GM19025 (cell line): ENCODE measurements around the gene ZNF581.

Experiments used
- ATAC-seq: cut with Tn5 transposase; IDR thresholded peaks from one replicate; pipeline ENCODE4 v1.9.1; 2021; ENCODE audit warnings: mild to moderate bottlenecking, low read depth, moderate library complexity; ENCODE audit not compliant: unreplicated experiment

The ZNF581 gene

DNA sequence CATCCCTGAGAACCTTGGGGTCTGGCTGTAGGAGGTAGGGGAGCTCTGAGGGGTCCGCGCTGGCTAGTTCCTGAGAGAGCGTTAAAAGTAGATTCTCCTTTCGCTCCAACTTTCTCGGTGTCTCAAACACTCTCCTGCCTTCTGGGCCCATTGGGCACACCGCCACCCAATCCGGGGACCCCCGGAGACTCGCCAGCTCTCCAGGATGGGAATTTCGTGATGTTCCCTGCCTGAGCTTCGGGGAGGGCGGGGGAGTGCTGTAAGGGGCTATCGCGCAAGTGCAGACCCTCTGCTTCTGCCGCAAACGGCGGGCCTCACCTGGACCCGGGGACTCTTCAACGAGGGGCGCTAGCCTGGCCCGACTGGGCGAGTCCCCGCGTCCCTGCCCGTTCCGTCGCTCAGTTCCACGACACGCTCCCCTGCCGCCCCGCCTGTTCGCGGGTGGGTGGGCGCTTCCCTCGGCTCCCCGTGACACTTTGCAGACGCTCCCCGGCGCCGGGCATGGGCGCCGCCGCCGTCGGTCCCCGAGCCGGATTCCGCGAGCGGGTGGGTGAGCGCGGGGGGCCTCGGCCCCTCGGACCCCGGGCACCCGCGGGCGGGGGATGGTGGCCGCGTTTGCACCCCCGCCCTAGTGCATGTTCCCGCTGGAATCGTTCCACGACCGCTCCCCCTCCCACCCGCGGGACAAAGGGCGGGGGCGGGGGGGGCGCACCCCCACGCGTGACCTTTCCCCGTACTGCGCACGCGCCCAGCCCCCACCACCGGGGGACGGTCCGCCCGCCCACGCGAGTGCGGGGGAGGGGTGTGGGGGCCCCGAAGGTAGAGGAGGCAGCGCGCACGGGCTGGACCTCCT, 4.5 kb downstream of the ZNF581 start, which contains the start of gene CCDC106:
CCDC106 (plus strand) TSS at position 481 of the 853 bp plus-strand sequence. CDS start 835 bp downstream, outside the sequence.
- ATAC-seq: peak; percentile 40

DNA sequence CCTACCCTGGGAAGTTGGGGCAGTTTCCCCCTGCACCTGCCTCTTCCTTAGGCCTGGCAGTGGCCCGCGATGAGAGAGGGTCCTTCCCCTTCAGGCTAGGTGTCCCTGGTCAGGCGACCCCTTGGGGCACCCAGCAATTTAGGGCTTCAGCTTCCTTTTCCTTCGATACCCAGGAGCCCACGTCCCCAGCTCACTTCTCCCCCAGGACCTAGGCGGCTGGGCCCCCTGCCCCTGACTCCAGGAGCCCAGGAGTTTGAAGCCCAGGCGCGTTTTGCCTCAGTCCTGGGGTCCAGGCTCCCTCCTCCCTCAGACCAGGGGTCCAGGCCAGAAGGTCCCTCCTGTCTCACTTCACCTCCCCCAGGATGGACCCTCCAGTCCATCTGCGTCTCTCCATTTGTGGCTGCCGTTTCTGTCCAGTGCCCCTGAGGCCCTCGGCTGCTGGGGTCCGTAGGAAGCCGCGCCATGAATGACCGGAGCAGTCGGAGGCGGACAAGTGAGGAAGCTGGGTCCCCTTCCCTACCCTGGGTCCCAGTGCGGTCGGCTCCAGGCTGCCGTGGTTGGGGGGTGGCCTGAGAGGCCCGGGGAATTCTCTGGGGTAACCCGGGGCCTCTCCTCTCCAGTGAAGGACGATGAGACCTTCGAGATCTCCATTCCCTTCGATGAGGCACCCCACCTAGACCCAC, 5.3 kb downstream of the ZNF581 start:
- ATAC-seq: no peak

DNA sequence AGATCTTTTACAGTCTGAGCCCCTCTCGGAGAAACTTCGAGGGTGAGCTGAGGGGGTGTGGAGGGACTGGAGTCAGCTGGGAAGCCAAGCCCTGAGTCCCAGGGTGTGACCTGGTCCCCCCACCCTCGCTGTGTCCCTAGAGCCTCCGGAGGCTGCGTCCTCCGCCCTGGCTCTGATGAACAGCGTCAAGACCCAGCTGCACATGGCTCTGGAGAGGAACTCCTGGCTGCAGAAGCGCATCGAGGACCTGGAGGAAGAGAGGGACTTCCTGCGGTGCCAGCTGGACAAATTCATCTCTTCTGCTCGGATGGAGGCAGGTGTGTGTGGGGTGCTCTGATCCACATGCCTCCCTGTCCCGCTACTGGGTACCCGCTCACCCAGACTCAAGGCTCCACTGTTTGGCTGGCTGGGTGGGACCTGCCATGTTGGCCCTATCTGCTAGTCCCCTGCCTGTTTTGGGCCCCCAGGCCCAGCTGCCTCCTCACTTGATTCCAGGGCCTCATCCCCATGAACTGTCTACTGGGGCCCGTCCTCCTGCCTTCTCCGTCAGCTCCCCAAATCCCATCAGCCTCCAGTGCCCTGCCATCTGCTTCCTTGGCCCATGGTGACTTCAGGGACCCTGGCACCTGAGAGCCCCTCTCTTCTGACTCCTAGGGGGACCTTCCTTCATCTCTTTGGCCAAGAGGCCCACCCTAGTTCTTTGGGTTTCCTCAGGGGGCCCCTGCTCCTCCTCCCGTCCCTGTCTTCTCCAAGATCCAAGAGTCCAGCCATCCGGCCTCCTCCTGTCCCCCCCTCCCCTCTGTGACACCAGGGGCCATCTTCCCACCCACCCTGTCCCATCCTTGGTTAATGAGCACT, 6.0 kb downstream of the ZNF581 start:
- ATAC-seq: no peak

DNA sequence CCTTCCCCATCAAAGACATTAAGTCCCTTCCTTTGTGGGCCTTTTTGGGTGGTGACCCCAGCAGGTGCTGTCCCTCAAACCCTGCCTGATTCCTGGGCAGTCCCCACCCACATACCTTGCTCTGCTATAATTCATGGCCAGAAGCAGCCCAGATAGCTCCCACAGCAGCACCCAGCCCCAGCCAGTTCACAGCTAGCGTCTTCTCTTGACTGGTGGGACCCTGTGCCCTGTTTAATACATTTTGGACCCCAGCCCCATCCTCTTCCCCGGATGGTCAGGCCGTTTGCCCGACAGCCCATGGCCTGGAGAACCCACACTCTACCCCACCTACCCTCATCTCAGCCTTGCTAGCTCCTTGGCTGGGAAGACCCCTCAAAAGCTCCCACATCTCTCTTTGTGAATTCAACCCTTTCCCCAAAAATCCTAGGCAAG, 6.7 kb downstream of the ZNF581 start:
- no peak for ATAC-seq

DNA sequence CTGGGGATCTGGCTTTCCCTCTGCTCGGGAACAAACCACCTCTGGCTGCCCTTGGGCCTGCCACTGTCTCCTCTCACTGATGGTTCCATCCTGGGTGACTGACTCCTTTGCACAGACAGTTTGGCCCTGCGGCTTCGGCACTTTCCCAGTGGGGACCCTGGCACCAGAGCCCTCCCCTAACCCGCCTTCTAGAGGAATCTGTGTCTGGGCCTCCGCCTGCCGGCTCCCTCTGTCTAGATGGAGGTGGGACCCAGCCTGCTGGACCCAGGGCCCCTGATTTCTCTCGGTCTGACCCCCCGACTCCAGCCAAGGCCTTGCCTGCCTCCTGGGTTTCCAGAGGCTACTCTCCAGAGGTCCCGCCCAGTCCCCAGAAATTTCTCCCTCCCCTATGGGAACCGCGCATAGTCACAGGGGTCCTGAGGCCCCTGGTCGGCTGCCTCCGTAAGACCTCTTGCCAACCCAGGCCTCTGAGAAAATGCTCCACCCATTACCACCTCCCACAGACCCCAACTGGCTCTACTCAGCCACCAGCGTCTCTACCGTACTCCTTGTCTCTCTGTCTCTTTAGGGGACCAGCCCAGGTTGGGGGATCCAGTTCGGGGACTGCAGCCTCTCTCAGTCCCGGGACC, 7.3 kb downstream of the ZNF581 start:
- no peak for ATAC-seq

DNA sequence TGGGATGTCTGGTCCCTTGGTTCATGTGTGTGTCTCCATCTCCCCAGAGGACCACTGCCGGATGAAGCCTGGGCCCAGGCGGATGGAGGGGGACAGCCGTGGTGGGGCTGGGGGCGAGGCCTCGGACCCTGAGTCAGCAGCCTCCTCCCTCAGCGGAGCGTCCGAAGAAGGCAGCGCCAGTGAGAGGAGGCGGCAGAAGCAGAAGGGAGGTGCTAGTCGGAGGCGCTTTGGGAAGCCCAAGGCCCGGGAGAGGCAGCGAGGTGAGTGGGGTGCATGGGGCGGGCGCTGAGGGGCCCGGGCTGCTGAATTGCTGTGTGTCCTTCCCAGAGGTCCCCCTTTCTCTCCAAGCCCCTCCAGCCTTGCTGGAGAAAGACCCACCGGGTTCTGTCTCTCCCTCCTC, 7.8 kb downstream of the ZNF581 start:
- no peak for ATAC-seq

DNA sequence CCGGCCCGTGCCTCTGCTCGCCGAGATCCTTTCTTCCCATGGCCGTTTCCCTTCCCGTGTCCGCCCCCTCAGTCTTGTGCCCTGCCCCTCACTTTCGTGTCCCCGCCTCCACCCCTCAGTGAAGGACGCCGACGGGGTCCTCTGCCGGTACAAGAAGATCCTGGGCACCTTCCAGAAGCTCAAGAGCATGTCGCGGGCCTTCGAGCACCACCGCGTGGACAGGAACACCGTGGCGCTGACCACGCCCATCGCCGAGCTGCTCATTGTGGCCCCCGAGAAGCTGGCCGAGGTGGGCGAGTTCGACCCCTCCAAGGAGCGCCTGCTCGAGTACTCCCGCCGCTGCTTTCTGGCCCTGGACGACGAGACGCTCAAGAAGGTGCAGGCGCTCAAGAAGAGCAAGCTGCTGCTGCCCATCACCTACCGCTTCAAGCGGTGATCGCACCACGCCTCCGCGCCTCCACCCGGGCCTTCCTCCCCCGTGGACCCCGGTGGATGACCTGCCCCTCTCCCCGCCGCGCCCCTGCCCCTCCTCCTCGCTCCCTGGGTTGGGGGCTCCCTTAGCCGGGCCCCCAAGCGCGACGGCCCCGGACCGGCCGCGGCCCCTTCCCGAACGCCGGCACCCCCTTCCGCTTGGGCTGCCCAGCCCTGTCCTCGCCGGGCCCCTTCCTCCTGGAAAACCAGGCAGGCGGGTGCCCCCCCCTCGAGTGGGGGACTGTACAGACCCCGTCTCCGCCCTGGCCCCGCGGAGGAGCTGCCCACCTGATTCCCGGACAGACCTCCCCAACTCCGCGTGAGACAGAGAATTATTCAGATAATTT, 9.1 kb downstream of the ZNF581 start:
- no peak for ATAC-seq

DNA sequence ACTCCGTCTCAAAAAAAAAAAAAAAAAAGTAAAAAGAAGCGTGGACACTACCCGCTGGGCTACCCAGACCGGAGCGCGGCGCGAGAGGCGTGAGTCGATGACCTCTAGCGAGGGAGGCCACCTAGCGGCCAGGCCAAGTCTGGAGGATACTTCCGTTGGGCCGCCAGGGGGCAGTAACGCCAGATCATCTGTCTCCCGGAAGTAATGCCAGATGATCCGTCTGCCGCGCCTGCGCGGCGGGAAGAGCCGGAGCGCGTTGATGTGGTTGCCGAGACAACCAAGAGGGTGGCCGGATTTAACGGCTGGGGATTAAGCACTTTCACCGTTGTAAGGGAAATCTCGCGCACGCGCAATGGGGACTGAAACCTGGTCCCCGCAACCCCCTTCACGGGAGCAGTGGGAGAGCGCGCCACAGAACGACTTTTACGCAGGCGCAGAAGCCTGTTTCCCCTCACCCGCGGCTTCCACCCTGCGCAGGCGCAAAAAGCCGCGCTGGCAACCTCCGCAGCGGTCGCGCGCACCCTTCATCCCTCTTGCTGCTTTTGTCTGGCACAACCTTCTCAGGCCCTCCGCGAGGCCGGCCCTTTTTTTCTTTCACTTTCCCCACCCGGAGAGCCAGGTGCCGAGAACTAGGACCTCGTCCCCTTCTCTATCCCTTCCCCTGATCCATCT, 10.3 kb downstream of the ZNF581 start:
- peak; percentile 35 for ATAC-seq

DNA sequence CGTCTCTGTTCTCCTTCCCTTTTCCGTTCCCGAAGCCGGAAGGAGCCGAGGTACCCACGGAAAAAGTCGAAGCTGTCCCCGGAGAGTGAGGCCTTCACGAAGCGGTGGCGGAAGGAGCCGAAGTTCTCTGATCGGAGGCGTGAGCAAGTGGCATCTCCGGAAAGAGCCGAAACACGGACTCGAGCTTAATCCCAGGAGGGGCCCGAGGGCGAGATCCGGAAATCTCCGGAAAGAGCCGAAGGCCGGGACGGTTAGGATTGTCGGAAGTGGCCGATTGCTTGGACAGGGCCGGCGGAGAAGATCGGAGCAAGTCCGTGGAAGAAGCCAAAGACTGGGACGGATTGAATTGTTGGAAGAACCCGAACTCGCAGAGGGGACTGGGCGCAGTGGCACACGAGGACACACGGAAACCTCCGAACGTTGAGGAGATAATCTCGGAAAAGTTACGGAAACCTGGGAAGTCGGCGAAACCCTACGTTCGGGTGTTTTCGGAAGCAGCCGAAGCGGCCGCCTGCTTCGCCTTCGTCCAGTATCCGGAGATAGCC, 10.9 kb downstream of the ZNF581 start:
- peak; percentile 39 for ATAC-seq

DNA sequence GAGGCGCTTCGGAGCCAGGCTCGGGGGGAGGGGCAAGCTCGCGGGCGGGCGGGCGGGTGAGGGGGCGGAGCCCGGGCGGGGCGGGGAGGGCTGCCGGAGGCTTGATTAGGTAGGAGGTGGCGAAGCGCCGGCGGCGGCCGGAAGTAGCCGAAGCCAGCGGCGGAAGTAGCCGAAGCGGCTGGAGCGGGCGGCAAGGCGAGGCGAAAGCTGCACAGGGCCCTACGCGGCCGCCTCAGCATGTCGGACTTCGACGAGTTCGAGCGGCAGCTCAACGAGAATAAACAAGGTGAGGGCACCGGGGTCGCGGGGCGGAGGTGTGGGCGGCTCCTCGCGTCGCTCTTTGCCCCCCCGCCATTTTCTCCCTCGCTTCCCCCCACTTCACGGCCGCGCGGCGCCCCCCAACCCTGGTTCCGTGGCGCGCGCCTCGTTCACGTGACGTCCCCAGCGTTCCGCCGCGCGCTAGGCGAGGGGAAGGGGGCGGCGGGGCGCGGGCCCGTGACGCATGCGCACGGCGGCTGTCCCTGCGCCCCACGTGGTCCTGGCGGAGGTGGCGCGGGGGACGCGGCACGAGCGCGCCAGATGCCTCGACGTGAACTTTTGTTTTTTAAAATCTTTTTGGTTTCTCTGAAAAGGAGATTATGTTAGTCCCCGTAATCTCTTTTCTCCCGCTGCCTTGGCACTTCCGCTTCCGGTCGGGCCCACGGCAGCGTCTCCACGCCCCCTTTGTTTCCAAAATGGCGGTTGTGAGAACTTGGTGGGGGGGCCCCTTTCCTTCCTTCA, 11.6 kb downstream of the ZNF581 start, which contains the start of gene U2AF2:
U2AF2 (plus strand) TSS at position 168 of the 780 bp plus-strand sequence; CDS start at position 238, 70 bp downstream.
- ATAC-seq: peak; percentile 35

DNA sequence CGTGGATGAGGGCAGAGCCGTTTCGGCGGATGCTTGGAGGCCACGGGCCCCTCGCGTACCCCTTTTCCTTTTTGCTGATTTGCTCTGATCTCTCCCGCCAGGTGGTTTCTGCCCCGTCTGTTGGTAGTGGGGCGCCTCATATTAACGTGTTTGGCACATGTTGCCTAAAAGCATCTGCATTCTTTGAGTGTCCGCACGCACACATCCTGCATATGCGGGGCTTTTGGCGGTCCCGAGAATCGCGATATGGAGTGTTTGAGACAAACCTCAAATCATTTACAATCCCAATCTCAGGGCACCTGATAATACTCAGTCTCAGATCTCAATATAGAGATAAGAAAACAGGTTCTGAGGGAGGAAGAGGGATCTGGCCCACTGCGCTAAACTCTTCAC, 12.2 kb downstream of the ZNF581 start:
- no peak for ATAC-seq

DNA sequence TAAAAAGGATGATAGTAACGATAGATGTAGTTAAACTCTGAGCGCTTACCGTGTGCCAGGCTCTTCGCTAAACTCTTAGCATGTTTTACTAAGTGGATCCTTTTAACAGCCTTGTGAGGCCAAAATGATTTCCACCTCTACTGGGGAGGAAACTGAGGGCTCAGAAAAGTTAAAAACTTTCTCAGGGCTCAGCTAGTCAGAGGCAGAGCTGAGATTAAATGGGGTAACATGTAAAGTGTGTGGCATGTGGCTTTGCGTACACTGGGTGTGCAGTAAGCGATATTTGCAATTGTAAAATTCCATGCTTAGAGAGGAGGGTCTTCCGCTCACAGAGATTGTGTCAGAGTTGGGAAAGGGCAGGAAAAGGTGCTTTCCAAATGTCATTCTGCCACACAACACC, 13.1 kb downstream of the ZNF581 start:
- no peak for ATAC-seq

DNA sequence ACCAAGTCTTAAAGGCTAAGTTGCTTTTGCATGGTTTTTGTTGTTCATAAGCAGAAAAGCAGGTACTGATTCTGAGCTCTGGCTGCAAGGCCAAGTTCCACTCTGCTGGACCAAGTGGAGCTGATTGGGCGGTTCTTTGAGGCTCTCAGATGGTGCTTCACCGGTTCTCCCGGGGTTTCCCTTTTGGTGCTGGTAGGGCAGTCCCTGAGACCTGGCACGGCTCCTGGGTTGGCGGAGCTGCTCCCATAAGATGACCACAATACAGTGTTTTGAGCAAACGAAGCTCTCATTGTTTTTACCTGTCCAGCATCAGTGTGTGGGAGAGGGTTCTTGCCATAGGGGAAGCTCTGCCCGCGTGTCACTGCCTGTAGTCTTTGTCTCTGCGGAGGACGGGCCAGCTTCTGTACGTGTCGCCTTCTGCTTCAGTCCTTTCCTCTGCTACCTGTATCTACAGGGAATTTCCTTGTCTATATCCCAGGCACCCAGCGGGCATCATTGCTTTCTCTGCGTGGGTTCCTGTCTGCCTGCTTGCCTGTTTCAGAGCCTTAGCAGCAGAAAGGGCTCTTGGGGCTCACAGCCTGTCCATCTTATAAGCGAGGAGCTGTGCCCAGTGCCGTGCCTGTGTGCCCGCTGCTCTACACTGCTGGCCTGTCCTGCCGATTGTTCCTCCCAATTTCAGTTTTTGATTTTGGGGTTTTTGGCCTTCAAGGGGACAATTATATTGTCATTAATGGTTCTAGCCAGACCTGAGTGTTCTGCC, 13.7 kb downstream of the ZNF581 start:
- ATAC-seq: no peak

DNA sequence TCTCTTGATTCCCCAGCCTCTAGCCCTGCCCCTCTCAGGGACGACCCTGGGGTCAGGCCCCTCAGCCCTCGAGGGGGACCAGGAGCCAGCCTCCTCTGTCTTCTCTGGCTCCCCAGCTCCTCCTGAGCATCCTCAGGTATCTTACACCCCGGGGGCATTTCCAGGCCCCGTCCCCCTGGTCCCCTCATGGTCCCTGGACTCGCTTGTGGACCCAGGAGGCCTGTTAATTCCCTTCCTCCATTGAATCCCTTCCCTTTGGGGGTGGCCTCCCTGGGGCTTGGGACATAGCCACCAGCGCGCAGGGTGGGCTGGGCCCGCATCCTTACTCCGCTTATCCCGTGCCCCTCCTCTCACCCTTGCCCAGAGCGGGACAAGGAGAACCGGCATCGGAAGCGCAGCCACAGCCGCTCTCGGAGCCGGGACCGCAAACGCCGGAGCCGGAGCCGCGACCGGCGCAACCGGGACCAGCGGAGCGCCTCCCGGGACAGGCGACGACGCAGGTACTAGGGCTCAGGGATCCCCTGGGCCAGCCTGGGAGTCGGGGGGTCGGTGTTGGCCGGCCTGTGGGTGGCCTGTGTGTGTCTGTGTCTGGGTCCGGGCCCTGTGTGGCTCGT, 15.5 kb downstream of the ZNF581 start:
- ATAC-seq: no peak

DNA sequence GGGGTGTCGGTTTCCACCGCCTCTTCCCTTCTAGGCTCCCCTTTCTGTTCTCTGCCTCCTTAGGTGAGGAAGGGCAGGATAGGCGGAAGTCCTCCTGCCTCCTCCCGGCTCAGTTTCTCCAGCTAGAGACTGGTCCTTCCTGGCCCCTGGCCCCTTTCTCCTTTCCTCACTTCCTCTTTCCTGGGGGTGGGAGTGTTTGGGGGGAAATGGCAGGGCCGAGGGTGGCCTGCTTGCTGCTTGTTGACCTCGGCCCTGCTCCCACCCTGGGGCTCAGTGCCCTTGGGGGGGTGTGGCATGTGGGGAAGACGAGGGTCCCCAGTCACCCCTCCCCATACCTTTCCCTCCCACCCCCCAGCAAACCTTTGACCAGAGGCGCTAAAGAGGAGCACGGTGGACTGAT, 16.4 kb downstream of the ZNF581 start:
- no peak for ATAC-seq

DNA sequence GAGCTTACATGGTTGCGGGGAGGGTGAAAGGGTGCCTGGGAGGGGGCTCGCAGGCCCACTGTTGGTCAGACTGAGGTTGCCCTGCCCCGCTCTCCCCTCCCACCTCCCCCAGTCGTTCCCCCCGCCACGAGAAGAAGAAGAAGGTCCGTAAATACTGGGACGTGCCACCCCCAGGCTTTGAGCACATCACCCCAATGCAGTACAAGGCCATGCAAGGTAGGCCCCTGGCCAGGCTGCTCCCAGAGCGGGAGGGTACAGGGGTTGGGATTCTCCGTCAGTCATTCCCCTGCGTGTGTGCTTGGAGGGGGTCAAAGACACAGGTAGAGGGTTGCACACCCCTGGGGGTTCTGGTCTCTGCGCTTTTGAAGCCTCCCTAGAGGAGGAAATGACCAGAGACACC, 17.0 kb downstream of the ZNF581 start:
- no peak for ATAC-seq

DNA sequence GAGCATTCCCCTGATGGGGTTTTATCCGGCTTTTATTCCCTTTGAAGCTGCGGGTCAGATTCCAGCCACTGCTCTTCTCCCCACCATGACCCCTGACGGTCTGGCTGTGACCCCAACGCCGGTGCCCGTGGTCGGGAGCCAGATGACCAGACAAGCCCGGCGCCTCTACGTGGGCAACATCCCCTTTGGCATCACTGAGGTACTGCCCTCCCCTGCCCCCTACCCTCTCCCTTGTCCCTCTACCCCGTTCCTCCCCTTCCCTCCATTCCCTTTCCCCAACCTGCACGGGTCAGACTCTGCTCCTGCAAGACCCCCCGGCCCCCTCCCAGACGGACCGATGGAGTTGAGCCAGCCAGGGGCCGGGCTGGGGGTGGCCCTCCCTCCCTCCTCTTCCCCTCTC, 17.5 kb downstream of the ZNF581 start:
- no peak for ATAC-seq
